PC-9 (cell line): Measurements from ENCODE around the gene ORC5.

Experiments
- CTCF ChIP-seq: fragments of 200-600 bp; sonication (generic); conservative IDR thresholded peaks from 2 replicates; pipeline ENCODE4 v1.6.1; 2017; ENCODE audit warnings: mixed run types, antibody characterized with exemption, mild to moderate bottlenecking, moderate library complexity
- EZH2 ChIP-seq: fragments of 200-600 bp; sonication (generic); IDR thresholded peaks from 2 replicates; pipeline ENCODE4 v1.8.0; 2017; ENCODE audit warnings: antibody characterized with exemption, low read depth

- TF ChIP-seq CTCF (no peak), EZH2 (no peak)
These were observed 116.6 kb downstream of the ORC5 start for GRCh38 chr7:104091242-104091641.
